OCI-LY7 (cell line): ENCODE measurements around the gene POU2AF2.

ENCODE experiments used
- CTCF ChIP-seq: fragments of 200-600 bp; sonication (generic); conservative IDR thresholded peaks from 2 replicates; pipeline ENCODE4 v1.5.1; 2014; ENCODE audit warnings: mild to moderate bottlenecking, antibody characterized with exemption, low read length, moderate library complexity, mixed read lengths
- EZH2phosphoT487 ChIP-seq: fragments of 200-600 bp; sonication (generic); IDR thresholded peaks from 2 replicates; pipeline ENCODE4 v1.6.1; 2018; ENCODE audit warnings: low read depth, borderline replicate concordance, mild to moderate bottlenecking, mixed run types, antibody characterized with exemption, low read length, moderate library complexity, mixed read lengths

GRCh38 chr11:111312076-111312475, 66.6 kb downstream of the POU2AF2 start:
- TF ChIP-seq CTCF (no peak), EZH2phosphoT487 (no peak)
